Anterior cingulate cortex (tissue), 58 donors: ENCODE results near the gene FRMD3.

Source experiments
- DNase-seq, 58 donors: peaks; one replicate each; lab custom pipeline; 2025; lab: John Stamatoyannopoulos, UW

FRMD3 gene

DNA sequence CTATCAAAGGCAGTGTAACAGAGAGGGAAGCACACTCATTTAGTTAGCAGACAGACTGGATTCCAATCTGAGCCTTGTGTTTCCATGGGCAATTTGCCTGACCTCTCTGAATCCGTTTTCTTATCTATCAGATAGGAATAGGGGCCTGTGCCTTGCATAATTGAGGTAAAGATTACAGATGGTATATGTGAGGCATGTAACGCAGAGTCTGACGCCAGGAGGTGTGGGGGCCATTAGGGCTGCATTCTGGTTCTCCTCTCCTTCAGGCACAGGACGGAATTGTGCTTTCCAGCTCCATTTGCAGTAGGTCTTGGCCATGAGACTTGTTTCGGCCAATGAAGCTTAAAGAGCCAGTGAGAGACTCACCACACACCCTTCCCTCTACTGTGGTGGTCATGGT, 97.6 kb downstream of the FRMD3 start:
- no peak for DNase-seq

DNA sequence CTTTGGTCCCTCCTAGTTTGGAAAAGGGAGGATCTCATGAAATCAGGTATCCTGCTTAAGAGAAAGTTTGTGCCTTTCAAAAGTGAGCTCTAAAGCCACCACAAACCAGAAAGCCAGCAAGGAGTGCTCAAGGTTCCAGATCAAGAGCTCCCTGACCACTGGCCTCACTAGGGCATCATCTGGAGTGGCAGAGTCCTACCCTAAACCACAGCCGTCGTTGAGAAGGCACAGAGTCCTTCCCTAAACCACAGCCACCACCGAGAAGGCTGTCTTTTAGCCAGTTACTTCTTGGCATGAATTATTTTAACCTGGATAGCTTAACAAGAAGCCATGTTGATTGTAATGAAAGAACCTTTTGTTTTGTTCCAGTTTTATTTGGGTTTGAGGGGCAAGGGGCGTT, 102.9 kb downstream of the FRMD3 start:
- no peak for DNase-seq

DNA sequence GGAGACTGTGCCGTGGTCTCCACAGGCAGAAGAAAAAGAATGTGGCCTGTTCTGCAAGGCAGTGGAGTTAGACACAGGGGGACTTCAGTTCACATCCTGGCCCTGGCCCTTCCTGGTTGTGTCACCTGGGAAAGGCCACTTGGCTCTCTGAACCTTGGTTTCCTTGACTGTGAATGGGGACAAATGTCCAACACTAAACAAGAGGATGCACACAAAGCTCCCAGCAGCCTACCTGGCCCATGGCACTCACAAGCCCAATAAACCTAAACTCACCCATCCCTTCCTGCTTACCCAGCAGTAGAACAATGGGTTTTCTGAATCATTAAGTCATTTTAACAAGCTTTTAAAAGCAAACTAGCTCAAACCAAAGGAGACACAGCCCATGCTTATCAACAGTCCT, 103.9 kb downstream of the FRMD3 start:
- DNase-seq, result no peak

DNA sequence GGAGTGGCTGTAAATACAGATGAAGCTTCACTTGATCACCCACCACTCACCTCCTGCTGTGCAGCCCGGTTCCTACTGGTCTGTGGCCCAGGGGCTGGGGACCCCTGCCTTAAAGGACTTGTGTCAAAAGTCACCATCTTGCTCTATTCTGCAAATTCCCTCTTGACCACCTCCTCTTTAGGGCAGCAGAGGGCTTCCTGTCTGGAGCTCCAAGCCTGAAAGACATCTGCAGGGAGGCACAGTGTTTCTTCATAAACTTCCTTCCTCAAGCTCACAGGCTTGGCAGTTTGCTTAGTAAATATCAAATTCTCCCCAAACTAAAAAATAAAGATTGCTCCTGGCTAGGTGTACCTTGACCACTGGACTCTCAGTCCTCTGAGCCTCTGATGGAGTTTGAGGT, 104.4 kb downstream of the FRMD3 start:
- no peak for DNase-seq

DNA sequence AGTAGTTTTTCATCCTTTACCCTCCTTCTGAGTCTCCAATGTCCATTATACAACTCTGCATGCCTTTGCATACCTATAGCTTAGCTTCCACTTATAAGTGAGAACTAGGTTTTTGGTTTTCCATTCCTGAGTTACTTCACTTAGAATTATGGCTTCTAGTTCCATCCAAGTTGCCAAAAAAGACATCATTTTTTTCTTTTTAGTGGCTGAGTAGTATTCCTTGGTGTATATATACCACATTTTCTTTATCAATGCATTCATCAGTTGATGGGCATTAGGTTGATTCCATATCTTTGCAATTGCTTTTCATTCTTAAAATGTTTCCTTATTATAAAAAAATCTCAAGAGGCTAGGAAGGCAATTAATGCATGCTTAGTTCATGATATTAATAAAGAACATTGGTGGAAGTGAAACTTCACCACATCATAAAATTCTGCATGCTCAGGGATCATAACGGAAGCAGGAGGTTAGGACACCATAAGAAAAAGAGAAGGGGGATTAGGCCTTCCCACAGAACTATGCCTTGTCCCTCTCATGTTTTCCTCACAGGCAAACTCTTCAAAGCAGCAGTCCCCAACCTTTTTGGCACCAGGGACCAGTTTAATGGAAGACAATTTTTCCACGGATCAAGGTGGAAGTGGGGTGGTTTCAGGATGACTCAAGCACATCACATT, 105.2 kb downstream of the FRMD3 start:
- DNase-seq, result no peak

DNA sequence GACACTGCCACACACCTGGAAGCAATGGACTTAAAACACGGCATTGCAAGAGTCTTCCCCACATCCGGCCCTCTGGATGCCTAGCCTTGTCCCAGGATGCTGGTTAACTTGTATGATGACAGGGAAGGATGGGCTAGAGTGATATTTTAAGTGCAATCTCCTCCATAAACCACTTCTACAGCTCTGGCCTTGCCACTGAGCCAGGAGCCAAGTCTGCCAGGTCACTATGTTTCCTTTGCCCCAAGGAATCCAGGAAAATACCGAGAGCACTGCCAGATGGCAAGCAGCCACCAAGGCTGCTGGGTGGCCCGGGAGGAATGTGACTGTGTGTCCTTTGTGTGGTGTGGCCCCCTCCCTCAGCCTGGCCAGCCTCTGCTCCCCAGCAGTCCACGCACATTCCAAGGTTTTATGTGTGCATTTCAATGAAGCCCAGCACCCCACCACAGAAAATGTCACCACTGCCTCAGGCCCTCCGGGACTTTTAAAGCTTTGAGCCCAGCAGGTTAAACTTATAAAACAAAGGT, 106.0 kb downstream of the FRMD3 start:
- peak in 47 of 58 donors; percentile 7 to 82 (median 45) for DNase-seq

DNA sequence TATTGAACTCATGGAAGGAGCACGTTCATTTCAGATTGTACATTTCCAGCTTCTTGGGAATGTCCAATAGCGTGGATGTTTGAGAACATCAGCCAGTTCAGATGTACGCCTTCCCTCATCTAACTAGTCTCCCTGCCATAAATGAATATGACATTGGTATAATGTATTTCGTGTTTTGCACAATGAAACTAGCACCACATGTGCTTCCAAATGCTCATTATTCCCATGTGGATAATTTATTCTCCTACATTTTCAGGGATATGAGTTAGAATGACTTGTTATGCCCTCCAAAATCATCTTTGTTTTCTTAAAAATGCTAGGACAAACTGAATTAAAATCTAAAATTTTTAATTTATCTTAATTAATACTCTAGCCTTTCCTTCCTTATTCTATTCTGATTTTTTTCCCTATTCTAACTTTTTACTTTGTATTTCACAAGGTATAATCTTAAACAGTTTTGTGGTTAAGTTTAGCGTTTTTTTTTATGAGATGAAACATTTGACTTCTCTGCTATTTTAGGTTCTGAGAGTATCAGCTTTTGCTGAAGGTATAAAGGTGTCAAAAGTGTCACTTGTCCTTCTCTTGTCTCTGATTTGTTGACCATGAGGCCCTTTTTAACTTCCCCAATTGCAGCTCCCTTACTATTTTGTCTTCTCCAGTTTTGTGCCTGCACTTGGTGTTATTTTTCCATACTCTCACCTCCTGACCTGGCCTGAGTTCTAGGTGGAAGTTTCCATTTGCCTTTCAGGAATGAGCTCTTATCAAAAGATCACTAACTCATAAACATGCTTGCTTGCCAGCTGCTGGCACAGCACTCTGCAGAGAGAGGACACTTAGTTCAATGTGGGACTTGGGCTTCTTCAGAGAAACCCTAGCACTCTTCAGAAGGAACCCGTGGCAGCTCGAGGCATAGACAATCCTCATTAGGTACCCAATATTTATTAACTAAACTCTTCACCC, 106.8 kb downstream of the FRMD3 start:
- DNase-seq, result no peak

DNA sequence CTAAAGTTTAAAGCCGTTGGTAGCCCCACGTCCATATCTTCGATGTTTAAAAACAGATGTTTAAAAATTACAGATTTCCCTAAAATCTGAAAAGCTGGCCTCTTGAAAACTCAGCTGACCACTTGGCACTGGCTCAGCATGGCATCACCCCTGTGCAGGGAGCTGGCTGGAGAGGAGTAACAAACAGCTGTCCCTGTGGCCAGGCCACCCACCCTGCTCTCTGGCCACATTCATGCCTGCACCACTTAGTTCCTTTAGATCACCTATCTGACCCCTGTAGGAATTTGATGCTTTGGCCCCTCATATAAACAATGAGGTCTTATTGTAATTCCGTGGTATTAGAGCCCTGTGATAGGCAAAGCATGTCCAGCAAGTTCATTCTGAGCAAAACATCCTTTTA, 107.5 kb downstream of the FRMD3 start:
- DNase-seq, result no peak

DNA sequence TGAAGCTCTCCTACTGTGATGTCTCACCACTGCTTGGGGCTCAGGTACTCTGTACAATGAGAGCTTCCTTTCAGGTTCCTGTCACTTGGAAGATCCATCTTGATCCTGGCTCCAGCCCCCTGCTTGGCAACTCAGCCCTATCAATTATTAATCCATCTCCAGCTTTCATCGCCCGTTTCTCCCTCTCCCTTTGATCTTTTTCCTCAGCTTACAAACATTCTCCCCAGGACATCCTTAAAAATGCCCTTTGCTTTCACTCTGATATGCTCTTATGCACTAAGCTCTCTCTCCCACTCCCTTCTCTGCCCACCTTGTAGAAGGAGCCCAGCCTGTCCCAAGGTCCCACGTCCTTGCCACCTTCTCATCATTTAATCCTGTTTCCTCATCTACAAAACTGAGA, 109.0 kb downstream of the FRMD3 start:
- DNase-seq, result no peak

DNA sequence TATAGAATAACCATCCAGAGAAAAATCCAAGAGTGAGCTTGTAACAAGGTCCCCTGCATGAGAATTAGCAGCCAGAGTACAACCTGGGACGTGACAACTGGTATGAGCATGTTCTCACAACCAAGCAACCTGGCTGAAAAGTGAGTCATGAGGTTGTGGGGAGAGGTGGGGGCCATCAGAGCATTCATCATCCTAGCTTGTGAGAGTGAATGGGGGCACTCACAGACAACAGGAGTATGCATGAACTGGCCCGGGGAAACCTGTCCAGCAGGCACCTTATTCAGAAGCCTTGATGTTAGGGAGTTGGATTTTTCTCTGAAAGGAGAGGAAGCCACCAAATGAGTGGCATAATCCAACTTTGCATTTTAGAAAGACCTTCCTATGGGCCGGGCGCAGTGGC, 113.0 kb downstream of the FRMD3 start:
- DNase-seq, result no peak

DNA sequence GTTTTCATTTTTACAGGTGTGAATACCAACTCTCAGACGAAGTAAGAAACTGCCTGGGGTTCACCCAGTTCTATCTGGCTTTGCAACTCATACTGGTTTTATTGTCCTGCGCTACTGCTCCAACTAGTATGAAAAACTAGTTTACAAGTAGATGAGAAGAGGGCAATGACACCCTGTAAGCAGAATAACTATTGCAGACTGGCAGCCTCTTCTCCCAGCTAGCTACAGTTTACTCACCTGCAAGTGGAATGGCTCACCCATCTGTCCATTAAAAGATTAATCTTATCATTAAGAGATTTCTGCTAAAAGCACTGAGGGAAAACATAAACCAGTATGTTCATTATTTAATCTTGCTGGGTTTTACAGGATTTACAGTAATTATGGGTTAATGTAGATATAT, 113.4 kb downstream of the FRMD3 start:
- no peak for DNase-seq

DNA sequence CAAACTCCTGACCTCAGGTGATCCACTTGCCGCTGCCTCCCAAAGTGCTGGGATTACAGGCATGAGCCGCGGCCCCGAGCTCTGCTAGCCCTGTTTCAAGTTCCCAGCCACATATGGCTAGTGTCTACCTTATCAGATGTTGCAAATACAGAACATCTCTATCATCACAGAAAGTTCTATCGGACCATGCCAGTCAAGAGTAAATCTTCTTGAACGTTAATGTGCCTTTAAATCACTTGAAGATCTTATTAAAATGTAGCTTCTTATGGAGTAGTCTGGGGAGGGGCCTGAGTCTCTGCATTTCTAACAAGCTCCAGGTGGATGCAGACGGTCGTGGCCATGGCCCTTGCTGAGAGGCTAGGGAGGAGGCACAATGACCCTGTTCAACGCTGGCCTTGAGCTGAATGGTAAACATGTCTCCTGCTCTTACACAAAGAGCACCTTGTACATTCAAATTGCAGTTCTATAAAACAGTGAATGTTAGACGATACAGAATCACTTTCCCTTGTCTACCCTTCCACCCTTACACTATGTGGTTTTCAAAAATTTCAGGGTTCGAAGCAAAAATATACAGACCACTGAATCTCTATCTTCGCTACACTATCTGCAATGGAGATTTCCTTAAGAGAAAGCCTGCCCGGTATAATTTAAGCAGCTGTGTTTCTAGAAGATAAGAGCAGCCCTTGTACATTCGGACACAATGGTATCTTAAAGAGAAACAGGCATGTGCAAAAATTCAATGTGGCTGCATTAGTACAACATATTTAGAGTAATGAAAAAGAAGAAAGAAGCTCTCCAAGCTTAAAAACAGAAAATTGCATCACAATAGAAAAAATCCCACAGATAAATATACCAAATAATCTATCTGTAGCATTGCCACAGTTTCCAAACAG, 114.1 kb downstream of the FRMD3 start:
- DNase-seq, result no peak

DNA sequence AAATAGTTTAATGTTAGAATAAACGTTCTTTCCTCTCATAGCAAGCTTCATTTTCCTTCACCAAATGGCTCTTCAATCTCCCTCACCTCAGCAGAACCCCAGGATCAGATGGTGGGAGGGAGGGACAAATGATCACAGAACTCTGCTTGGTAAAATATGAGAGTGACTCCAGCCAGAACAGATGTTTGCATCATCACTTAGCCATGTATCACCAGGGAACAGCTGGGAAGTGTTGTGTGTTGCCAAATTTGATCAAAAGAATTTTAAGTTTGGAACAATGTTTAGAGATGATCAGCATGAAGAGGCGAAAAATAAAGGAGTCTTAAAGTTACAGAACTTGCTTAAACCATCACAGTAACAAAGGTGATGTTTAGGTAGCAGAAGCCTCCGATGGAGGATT, 115.7 kb downstream of the FRMD3 start:
- no peak for DNase-seq

DNA sequence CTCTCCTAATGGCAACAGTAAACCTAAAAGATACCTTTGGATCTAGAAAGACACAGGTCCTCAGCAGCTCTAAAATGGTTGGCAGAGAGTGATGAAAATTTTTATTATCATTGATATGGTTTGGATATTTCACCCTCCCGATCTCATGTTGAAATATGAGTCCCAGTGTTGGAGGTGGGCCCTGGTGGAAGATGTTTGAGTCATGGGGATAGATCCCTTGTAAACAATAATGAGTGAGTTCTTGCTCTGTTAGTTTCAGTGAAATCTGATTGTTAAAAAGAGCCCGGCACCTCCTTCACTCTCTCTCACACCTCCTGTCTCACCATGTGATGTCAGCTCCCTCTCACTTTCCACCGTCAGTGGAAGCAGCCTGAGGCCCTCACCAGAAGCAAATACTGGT, 117.7 kb downstream of the FRMD3 start:
- DNase-seq, result no peak

DNA sequence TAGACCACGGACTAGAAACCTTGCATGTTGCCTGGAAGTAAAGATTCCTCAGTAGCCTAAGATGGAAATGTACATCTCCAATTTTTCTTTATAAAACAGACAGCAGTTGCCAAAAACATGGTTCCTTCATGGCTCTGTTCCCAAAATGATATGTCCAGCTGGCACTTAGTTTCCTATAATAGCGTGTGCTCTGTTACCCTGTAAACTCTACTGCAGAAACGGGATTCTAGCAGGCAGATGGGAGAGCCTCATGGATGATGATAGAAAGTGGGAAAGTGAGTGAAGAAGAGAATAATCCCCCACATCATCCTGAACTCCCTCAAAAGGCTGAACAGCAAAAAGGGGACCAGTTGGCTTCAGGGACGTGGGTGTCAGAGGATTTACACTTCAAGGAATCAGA, 118.2 kb downstream of the FRMD3 start:
- peak in 10 of 58 donors; percentile 1 to 52 (median 9) for DNase-seq

DNA sequence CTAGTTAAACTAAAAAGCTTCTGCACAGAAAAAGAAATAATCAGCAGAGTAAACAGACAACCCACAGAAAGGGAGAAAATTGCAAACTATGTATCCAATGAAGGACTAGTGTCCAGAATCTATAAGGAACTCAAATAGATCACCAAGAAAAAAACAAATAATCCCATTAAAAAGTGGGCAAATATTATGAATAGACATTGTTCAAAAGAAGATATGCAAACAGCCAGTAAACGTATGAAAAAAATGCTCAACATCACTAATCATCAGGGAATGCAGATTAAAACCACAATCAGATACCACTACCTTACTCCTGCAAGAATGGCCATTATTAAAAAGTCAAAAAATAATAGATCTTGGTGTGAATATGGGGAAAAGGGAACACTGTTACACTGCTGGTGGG, 119.9 kb downstream of the FRMD3 start:
- DNase-seq, result no peak

DNA sequence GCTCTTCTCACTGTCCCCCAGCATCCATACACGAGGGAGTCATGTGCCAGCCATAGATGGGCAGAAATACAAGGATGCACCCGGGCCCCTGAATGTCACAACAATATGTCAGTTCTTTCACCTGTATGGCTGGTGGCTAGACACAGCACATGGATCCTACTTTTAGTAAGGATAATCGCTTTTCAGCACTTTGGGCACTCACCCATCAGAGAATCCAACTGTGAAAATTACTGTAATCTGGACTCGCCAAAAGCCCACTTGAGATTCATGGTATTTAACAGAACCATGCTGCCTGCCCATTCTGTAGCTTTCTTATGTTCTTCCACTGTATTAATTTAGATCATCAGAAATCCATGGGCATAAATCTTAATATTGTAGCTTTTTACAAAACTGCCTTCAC, 124.8 kb downstream of the FRMD3 start:
- DNase-seq, result no peak

DNA sequence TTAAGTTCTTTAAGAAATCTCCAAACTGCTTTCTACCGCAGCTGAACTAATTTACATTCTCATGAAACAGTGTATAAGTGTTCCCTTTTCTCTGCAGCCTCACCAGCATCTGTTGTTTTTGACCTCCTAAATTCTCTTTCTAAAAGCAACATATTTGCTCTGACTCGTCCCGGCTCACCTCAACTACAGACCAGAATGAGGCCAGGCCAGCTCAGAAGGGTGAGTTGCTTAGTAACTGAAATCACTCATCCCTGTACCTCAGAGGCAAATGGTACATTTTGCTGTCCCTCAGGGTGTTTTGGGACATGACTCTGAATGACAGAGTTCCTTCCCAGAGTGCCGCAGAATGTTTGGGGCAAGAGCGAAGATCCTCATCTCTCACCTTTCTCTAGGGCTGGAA, 127.5 kb downstream of the FRMD3 start:
- no peak for DNase-seq

DNA sequence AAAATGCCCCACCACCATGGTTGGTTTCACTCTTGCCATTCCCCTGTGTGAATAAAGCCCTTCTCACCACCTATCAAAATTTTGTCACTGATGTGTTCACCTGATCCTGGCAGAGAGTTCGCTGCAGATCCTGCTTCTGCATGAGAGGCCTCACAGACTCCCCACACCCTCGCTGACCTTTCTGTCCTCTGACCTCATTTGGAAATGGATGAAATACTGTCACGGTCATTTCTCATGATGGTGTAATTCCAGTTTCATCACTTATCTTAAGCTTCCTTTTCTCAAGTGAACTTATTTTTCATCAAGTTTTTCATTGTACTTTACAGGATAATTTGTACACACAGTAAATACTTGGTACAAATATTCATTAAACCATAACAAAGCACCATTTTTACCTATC, 131.3 kb downstream of the FRMD3 start:
- no peak for DNase-seq

DNA sequence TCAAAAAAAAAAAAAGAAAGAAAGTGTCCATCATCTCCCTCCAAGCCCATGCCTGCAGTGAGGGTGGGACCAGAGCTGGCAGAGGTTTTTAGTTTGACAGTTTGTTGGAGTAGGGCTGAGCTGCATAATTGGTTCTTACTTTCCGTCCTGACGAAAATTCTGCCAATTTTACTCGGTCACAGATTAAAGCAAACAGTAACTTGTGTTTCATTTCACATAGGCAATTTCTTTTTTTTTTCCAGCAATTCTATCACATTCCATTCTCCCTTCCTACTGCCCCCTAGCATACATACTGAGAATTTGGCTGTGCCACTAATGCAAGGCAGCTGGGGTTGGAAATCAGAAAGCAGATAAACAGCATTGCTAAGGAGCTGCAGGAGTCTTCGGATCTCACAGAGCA, 132.4 kb downstream of the FRMD3 start:
- no peak for DNase-seq
